Urothelium cell line (cell line): Measurements from ENCODE around the gene EVI5L.

Experiments used
- DNase-seq: peaks from one replicate; pipeline ENCODE4 v3.0.0; 2011; ENCODE audit warnings: low spot score, mixed read lengths
- FAIRE-seq: peaks from 2 replicates; lab custom pipeline; 2011; peaks lifted over from hg19 to GRCh38; lab: Jason Lieb, UNC

EVI5L gene

DNA sequence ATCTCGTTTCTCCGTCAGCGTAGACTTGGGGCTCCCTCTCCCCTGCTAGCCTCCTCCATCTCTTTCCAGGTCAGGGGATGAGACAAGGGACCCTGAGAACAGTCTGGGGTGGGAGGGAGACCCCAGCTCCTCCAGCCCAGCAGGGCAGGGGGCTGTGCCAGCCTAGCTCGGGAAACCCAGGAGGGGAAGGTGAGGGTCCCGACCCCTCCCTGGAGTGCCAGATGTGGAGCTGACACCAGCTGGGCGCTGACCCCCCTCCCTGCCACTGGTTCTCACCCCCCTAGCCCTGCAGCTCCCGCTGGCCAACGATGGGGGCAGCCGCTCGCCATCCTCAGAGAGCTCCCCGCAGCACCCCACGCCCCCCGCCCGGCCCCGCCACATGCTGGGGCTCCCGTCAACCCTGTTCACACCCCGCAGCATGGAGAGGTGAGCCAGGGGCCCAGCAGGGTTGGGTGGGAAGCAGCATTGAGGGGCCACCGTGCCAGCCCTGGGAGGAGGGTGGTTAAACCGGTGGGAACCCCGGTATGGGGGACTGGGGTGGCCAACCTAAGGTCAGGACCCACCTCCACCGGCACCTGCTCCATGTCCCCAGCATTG is 79.6 kb downstream of the EVI5L start:
- no peak for FAIRE-seq
- no peak for DNase-seq

GRCh38 chr19:7910321-7911161 is 80.5 kb downstream of the EVI5L start:
- FAIRE-seq, result no peak
- DNase-seq, result no peak

GRCh38 chr19:7911508-7912143 is 81.6 kb downstream of the EVI5L start:
- no peak for FAIRE-seq
- no peak for DNase-seq

GRCh38 chr19:7912144-7912696 is 82.2 kb downstream of the EVI5L start:
- DNase-seq (no peak), FAIRE-seq (no peak)

DNA sequence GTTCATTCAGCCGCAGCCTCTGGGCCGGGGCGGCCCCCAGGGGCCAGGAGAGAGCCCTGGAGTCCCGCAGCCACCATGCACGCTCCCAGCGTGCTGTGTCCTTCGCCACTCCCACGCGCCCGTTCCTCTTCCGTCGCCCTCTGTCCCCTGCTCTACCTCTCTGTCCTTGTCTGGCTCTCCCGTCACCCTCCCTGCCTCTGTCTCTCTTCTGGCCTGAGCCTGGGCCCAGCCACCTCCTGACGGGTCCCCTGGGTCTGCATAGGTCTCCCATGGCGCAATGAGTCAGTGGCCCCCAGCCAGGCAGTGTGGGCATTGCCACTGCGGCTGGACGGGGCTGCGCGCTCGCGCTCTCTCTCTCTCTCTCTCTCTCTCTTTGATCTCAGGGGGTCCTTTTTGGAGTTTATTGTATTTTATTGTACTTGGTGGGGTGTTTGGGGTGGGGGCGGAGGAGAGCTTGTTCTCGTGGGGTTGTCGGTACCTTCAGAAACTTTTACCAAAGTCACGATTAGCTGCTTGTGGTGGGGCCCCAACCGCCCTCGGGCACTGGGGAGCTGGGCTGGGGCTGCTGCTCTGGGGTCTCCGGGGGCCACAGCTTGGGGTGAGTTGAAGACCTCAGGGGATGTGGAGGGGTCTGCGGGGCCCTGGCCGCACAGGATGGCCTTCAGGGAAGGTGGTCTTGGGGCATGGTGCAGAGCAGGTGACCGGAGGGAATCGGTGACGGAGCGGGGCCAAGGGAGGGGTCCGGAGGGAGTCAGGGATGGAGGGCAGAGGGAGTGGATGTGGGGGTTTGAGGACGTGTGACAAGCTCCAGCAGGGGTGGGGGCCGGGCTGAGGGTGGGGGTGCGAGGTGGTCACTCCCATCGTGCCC is 82.9 kb downstream of the EVI5L start:
- FAIRE-seq (no peak), DNase-seq (no peak)

DNA sequence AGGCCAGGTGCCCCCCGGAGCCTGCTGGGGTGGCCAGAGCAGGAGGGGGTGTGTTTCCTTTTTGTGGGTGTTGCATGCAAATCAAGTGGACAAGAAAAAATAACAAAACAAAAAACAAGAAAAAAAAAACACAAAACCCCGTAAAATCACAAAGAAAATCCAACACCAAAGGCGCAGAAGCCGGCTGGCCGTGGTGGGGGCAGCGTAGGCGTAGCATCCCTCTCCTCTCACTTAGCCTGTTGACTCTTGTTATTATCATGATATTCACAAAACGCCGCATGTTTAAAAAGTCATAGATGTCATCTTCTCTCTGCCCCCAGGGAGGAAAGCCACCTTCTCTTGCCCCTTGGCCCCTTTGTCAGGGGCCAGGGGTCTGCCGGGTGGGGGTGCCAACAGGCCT is 83.6 kb downstream of the EVI5L start:
- no peak for DNase-seq
- no peak for FAIRE-seq

- DNase-seq (no peak), FAIRE-seq (no peak)
These were observed 84.1 kb downstream of the EVI5L start for GRCh38 chr19:7914099-7914498.
